NCI-H345 (cell line): ENCODE measurements around the gene PCDHGA1.
"Not testable (repeated sequence)": the region's sequence is repeated elsewhere in the genome, so short reads cannot be mapped to it uniquely, and the experiment has no call there.

Experiments
- DNase-seq: peaks from one replicate; lab custom pipeline; 2025; lab: John Stamatoyannopoulos, UW

The PCDHGA1 gene

DNA sequence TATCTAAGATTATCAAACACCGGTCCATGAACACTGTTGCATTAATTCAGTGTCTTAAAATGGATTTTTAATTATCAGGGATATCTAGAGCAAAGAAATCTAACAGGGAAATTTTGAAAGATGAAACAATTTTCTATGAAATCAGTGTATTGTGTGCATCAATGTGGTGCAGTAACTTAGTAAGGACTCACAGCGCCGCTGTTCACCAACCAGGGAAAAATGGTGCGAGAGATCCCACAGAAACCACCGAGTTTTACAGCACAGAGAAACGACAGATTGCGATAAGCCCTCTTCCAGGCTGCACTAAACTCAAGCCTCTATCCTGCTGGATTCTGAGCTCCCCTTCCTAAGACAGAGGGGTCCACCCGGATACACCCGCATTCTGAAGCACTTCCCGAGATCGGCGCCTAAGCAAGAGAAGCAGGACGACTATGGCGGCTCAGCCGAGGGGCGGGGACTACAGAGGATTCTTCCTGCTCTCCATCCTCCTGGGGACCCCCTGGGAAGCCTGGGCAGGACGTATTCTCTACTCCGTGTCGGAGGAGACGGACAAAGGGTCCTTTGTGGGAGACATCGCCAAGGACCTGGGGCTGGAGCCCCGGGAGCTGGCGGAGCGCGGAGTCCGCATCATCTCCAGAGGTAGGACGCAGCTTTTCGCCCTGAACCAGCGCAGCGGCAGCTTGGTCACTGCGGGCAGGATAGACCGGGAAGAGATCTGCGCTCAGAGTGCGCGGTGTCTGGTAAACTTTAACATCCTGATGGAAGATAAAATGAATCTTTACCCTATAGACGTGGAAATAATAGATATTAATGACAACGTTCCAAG, 52.4 kb downstream of the PCDHGA1 start, which contains the start of gene PCDHGA7:
PCDHGA7 (plus strand) TSS at position 274 of the 826 bp plus-strand sequence; CDS start at position 432, 158 bp downstream.
- no peak for DNase-seq

DNA sequence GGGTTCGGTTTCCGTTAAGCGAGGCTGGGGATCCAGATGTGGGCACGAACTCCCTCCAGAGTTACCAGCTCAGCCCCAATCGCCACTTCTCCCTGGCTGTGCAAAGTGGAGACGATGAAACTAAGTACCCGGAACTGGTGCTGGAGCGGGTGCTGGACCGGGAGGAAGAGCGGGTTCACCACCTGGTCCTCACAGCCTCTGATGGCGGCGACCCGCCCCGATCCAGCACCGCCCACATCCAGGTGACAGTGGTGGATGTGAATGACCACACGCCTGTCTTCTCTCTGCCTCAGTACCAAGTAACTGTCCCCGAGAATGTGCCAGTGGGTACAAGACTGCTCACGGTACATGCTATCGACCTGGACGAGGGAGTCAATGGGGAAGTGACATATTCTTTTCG, 53.0 kb downstream of the PCDHGA1 start:
- DNase-seq: no peak

DNA sequence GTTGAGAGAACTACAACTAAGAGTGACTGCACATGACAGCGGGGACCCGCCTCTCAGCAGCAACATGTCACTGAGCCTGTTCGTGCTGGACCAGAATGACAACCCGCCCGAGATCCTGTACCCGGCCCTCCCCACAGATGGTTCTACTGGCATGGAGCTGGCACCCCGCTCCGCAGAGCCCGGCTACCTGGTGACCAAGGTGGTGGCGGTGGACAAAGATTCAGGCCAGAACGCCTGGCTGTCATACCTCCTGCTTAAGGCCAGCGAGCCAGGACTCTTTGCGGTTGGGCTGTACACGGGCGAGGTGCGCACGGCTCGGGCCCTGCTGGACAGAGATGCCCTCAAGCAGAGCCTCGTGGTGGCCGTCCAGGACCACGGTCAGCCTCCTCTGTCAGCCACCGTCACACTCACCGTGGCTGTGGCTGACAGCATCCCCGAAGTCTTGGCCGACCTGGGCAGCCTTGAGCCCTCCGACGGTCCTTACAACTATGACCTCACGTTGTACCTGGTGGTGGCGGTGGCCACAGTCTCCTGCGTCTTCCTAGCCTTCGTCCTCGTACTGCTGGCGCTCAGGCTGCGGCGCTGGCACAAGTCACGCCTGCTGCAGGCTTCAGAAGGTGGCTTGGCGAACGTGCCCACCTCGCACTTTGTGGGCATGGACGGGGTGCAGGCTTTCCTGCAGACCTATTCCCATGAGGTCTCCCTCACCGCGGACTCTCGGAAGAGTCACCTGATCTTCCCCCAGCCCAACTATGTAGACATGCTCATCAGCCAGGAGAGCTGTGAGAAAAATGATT, 54.4 kb downstream of the PCDHGA1 start:
- no peak for DNase-seq

DNA sequence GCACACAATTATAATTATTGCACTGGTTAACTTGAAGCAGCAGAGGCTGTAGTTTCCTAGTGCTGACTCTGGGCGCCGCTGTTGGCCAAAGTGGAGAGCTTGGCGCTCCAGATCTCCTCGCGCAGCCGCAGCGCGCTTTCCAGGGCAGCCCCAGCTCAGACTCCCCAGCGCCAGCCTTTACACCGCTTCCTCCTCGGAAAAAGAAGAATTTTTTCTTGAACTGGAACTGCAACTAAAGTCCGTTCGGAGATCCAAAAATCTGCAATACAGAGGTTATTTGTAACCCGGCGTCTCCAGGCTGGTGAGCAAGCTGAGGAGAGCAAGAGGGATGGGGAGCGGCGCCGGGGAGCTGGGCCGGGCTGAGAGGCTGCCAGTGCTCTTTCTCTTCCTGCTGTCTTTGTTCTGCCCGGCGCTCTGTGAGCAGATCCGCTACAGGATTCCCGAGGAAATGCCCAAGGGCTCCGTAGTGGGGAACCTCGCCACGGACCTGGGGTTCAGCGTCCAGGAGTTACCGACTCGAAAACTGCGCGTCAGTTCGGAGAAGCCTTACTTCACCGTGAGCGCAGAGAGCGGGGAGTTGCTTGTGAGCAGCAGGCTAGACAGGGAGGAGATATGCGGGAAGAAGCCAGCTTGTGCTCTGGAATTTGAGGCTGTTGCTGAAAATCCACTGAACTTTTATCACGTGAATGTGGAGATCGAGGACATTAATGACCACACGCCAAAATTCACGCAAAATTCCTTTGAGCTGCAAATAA, 57.4 kb downstream of the PCDHGA1 start, which contains the start of gene PCDHGB4:
PCDHGB4 (plus strand) TSS at position 142 of the 755 bp plus-strand sequence; CDS start at position 329, 187 bp downstream.
- DNase-seq: not testable (repeated sequence)

DNA sequence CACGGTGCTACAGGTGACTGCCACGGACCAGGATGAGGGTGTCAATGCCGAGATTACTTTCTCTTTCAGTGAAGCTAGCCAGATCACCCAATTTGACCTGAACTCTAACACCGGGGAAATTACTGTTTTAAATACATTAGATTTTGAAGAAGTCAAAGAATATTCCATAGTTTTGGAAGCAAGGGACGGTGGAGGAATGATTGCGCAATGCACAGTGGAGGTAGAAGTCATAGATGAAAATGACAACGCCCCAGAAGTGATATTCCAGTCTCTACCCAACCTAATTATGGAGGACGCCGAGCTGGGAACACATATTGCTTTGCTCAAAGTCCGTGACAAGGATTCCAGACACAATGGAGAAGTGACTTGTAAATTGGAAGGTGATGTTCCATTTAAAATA, 58.3 kb downstream of the PCDHGA1 start:
- DNase-seq: no peak

DNA sequence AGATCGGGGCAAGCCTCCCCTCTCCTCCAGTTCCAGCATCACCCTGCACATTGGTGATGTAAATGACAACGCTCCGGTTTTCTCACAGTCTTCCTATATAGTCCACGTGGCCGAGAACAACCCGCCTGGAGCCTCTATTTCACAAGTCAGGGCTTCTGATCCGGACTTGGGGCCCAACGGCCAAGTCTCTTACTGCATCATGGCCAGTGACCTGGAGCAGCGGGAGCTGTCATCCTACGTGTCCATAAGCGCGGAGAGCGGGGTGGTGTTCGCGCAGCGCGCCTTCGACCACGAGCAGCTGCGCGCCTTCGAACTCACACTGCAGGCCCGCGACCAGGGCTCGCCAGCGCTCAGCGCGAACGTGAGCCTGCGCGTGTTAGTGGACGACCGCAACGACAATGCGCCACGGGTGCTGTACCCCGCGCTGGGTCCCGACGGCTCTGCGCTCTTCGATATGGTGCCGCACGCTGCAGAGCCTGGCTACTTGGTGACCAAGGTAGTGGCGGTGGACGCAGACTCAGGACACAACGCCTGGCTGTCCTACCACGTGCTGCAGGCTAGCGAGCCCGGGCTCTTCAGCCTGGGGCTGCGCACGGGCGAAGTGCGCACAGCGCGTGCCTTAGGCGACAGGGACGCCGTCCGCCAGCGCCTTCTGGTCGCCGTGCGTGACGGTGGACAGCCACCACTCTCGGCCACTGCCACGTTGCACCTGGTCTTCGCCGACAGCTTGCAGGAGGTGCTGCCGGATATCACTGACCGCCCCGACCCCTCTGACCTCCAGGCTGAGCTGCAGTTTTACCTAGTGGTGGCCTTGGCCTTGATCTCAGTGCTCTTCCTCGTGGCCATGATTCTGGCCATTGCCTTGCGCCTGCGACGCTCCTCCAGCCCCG, 59.1 kb downstream of the PCDHGA1 start:
- DNase-seq: no peak

DNA sequence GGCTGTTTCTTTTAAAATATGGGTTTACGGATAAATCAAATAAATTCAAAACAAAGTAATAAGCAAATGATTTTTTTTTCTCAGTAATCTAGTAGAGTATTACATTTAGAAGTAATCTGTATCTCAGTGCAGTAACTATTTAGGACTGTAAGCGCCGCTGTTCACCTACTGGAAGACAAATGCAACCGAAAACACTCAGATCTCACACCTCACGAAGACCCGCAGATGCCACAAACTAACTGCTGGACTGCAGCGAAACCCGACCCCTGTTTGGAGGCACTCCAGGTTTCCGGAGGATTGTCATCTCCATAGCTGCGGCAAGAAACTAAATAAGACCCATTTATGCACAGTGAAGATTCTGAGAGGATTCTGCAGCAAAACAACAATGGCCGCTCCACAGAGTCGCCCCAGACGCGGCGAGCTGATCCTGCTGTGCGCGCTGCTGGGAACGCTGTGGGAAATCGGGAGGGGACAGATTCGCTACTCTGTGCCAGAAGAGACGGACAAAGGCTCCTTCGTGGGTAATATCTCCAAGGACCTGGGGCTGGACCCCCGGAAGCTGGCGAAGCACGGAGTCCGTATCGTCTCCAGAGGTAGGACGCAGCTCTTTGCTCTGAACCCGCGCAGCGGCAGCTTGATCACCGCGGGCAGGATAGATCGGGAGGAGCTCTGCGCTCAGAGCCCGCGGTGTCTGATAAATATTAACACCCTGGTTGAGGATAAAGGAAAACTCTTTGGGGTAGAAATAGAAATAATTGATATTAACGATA, 62.3 kb downstream of the PCDHGA1 start, which contains the start of gene PCDHGA8:
PCDHGA8 (plus strand) TSS at position 205 of the 770 bp plus-strand sequence; CDS start at position 386, 181 bp downstream.
- DNase-seq: no peak

DNA sequence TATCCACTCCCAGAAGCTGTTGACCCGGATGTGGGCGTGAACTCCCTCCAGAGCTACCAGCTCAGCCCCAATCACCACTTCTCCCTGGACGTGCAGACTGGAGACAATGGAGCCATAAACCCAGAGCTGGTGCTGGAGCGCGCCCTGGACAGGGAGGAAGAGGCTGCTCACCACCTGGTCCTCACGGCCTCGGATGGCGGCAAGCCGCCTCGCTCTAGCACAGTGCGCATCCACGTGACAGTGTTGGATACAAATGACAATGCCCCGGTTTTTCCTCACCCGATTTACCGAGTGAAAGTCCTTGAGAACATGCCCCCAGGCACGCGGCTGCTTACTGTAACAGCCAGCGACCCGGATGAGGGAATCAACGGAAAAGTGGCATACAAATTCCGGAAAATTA, 63.0 kb downstream of the PCDHGA1 start:
- DNase-seq: no peak

DNA sequence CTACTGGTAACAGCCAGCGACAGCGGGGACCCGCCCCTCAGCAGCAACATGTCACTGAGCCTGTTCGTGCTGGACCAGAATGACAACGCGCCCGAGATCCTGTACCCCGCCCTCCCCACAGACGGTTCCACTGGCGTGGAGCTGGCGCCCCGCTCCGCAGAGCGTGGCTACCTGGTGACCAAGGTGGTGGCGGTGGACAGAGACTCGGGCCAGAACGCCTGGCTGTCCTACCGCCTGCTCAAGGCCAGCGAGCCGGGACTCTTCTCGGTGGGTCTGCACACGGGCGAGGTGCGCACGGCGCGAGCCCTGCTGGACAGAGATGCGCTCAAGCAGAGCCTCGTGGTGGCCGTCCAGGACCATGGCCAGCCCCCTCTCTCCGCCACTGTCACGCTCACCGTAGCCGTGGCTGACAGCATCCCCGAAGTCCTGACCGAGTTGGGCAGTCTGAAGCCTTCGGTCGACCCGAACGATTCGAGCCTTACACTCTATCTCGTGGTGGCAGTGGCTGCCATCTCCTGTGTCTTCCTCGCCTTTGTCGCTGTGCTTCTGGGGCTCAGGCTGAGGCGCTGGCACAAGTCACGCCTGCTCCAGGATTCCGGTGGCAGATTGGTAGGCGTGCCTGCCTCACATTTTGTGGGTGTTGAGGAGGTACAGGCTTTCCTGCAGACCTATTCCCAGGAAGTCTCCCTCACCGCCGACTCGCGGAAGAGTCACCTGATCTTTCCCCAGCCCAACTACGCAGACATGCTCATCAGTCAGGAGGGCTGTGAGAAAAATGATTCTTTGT, 64.3 kb downstream of the PCDHGA1 start:
- not testable (repeated sequence) for DNase-seq

DNA sequence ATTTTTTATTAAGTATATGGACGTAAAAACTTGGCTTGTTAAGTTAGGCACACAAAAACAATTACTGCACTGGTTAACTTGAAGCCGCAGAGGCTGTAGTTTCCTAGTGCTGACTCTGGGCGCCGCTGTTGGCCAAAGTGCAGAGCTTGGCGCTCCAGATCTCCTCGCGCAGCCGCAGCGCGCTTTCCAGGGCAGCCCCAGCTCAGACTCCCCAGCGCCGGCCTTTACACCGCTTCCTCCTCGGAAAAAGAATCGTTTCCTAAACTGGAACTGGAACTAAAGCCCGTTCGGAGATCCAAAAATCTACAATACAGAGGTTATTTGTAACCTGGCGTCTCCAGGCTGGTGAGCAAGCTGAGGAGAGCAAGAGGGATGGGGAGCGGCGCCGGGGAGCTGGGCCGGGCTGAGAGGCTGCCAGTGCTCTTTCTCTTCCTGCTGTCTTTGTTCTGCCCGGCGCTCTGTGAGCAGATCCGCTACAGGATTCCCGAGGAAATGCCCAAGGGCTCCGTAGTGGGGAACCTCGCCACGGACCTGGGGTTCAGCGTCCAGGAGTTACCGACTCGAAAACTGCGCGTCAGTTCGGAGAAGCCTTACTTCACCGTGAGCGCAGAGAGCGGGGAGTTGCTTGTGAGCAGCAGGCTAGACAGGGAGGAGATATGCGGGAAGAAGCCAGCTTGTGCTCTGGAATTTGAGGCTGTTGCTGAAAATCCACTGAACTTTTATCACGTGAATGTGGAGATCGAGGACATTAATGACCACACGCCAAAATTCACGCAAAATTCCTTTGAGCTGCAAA, 67.6 kb downstream of the PCDHGA1 start, which contains the start of gene PCDHGB5:
PCDHGB5 (plus strand) TSS at position 192 of the 796 bp plus-strand sequence; CDS start at position 373, 181 bp downstream.
- DNase-seq: not testable (repeated sequence)

DNA sequence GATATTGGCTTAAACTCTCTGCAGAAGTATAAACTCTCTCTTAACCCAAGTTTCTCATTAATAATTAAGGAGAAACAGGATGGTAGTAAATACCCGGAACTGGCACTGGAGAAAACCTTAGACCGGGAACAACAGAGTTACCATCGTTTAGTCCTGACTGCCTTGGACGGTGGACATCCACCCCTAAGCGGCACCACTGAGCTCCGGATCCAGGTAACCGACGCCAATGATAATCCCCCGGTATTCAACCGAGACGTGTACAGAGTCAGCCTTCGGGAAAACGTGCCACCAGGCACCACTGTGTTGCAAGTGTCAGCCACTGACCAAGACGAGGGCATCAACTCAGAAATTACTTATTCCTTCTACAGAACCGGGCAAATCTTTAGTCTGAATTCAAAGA, 68.3 kb downstream of the PCDHGA1 start:
- no peak for DNase-seq

DNA sequence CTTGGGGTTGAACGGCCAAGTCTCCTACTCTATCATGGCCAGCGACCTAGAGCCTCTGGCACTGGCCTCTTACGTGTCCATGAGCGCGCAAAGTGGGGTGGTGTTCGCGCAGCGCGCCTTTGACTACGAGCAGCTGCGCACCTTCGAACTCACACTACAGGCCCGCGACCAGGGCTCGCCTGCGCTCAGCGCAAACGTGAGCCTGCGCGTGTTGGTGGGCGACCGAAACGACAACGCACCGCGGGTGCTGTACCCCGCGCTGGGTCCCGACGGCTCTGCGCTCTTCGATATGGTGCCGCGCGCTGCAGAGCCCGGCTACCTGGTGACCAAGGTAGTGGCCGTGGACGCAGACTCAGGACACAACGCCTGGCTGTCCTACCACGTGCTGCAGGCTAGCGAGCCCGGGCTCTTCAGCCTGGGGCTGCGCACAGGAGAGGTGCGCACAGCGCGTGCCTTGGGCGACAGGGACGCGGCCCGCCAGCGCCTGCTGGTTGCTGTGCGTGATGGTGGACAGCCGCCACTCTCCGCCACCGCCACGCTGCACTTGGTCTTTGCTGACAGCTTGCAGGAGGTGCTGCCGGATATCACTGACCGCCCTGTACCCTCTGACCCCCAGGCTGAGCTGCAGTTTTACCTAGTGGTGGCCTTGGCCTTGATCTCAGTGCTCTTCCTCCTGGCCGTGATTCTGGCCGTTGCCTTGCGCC, 69.4 kb downstream of the PCDHGA1 start:
- no peak for DNase-seq

DNA sequence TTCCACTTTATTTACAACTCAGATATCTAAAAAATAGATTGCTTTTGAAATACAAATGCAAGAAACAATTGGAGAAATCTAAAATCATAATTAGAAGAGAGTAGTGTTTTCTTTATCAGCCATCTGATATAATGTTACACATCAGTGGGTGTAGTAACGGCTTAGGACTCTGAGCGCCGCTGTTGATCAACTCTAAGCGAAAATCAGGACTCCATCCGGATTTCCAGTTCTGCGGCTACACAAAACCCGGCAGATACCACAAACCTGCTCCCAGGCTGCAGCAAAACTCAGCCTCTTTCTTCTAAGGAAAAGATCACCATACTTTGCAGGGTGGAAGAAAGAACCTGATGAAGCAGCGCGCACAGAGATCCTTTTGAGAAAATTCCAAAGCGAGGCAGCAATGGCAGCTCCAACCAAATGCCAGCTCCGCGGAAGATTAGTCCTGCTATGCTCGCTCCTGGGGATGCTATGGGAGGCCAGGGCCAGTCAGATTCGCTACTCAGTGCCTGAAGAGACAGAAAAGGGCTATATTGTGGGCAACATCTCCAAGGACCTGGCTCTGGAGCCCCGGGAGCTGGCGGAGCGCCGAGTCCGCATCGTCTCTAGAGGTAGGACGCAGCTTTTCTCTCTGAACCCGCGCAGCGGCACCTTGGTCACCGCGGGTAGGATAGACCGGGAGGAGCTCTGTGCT, 72.4 kb downstream of the PCDHGA1 start, which contains the start of gene PCDHGA9:
PCDHGA9 (plus strand) TSS at position 226 of the 691 bp plus-strand sequence; CDS start at position 401, 175 bp downstream.
- DNase-seq: no peak

DNA sequence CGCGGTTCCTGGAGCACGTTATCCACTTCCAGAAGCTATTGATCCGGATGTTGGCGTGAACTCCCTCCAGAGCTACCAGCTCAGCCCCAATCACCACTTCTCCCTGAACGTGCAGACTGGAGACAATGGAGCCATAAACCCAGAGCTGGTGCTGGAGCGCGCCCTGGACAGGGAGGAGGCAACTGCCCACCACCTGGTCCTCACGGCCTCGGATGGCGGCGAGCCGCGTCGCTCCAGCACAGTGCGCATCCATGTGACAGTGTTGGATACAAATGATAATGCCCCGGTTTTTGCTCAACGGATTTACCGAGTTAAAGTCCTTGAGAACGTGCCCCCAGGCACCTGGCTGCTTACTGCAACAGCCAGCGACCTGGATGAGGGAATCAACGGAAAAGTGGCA, 73.1 kb downstream of the PCDHGA1 start:
- no peak for DNase-seq

DNA sequence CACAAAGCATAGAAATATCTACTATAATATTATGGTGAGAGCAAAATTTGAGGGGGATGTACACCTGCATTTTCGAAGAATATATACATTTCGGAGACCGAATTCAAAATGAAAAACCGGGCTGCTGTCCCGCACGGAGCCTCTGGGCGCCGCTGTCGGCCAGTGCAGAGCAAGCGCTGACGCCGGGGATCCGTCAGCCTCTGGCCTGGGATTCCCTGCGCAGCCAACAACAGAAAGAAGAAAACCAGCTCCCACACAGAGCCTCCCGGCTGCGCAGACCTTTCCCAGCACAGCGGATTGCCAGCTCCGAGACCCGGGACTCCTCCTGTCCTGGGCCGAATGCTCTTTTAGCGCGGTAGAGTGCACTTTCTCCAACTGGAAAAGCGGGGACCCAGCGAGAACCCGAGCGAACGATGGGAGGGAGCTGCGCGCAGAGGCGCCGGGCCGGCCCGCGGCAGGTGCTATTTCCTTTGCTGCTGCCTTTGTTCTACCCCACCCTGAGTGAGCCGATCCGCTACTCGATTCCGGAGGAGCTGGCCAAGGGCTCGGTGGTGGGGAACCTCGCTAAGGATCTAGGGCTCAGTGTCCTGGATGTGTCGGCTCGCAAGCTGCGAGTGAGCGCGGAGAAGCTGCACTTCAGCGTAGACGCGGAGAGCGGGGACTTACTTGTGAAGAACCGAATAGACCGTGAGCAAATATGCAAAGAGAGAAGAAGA, 77.6 kb downstream of the PCDHGA1 start, which contains the start of gene PCDHGB6:
PCDHGB6 (plus strand) TSS at position 232 of the 716 bp plus-strand sequence; CDS start at position 414, 182 bp downstream.
- DNase-seq: not testable (repeated sequence)
